ENCODE measurements around the gene CR1. TPM values are rescaled to one million over a fixed set of nuclear protein-coding genes. Genes with fewer than 3 reads are reported as not detected.
"Not testable (repeated sequence)": the region's sequence is repeated elsewhere in the genome, so short reads cannot be mapped to it uniquely, and the experiment has no call there.

The CR1 gene
- total and polyA plus RNA-seq, 3 donors from 2014 or later, result 0.47 to 3.1 (median 1.4) TPM

GRCh38 chr1:207493212-207493611, 2.7 kb upstream of the CR1 start:
- no peak for TF ChIP-seq CTCF (IDR thresholded peaks at IDR 0.05)
- no peak for TF ChIP-seq POLR2A (IDR thresholded peaks at IDR 0.05)
- Histone ChIP-seq H3K9me3 (no peaks in the 10 kb centered on the region), H3K4me1 (no peaks in the 10 kb centered on the region), H3K27ac (no peak overlapping the region), H3K36me3 (ENCODE audit: low read depth, missing control alignments) (no peaks in the 10 kb centered on the region), H3K4me3 (no peak overlapping the region), H3K27me3 (no peaks in the 10 kb centered on the region)
- WGBS, 2 donors, result 82 to 91% methylated on average over 3 of the region's 3 CpGs
- intact Hi-C loops (cut with DNase I; ENCODE audit: low total_unique reads), result no loop called here
- no peak for DNase-seq

- WGBS, 2 donors, result 88 to 95% methylated on average over 1 of the region's 1 CpG
- intact Hi-C loops (cut with DNase I; ENCODE audit: low total_unique reads), result no loop called here
- Histone ChIP-seq H3K27me3 (no peaks in the 10 kb centered on the region), H3K9me3 (no peaks in the 10 kb centered on the region), H3K36me3 (ENCODE audit: low read depth, missing control alignments) (no peaks in the 10 kb centered on the region), H3K4me3 (no peak overlapping the region), H3K27ac (no peak overlapping the region), H3K4me1 (no peaks in the 10 kb centered on the region)
- TF ChIP-seq POLR2A (IDR thresholded peaks at IDR 0.05) (no peak), CTCF (IDR thresholded peaks at IDR 0.05) (no peak)
- no peak for DNase-seq
Measured at GRCh38 chr1:207494171-207494570, 1.8 kb upstream of the CR1 start.

- intact Hi-C loops (cut with DNase I; ENCODE audit: low total_unique reads); DNase-seq; H3K4me1 ChIP-seq; H3K27ac ChIP-seq; H3K9me3 ChIP-seq; H3K36me3 ChIP-seq (ENCODE audit: low read depth, missing control alignments); H3K27me3 ChIP-seq: not testable (repeated sequence)
- H3K4me3 ChIP-seq, result peak overlapping the region in 1 of 2 donors; percentile 48
- 63% methylated on average over 8 of the region's 8 CpGs for WGBS, 2 donors
Measured at GRCh38 chr1:207495281-207495680, 676 bp upstream of the CR1 start.

GRCh38 chr1:207497941-207498340, 2.0 kb downstream of the CR1 start:
- TF ChIP-seq POLR2A (IDR thresholded peaks at IDR 0.05) (no peak), CTCF (IDR thresholded peaks at IDR 0.05) (no peak)
- H3K27ac ChIP-seq, result no peak overlapping the region
- no peak for DNase-seq
- no peaks in the 10 kb centered on the region for H3K9me3 ChIP-seq
- intact Hi-C loops (cut with DNase I; ENCODE audit: low total_unique reads), result no loop called here
- H3K4me1 ChIP-seq, result no peaks in the 10 kb centered on the region
- H3K27me3 ChIP-seq, result no peaks in the 10 kb centered on the region
- H3K4me3 ChIP-seq, result no peak overlapping the region
- 72% methylated on average over 5 of the region's 5 CpGs for WGBS, 2 donors
- H3K36me3 ChIP-seq (ENCODE audit: low read depth, missing control alignments), result no peaks in the 10 kb centered on the region

- no peaks in the 10 kb centered on the region for H3K36me3 ChIP-seq (ENCODE audit: low read depth, missing control alignments)
Measured at GRCh38 chr1:207499573-207499972, 3.6 kb downstream of the CR1 start.

More at GRCh38 chr1:207499573-207499972, 3.6 kb downstream of the CR1 start:
- intact Hi-C loops (cut with DNase I; ENCODE audit: low total_unique reads), result no loop called here
- WGBS, 2 donors, result 10 to 17% methylated on average over 4 of the region's 4 CpGs
- no peaks in the 10 kb centered on the region for H3K9me3 ChIP-seq
- TF ChIP-seq POLR2A (IDR thresholded peaks at IDR 0.05) (no peak), CTCF (IDR thresholded peaks at IDR 0.05) (peak; percentile 13 to 54 (median 50))
- H3K4me3 ChIP-seq, result no peak overlapping the region
- H3K27me3 ChIP-seq, result no peaks in the 10 kb centered on the region
- H3K4me1 ChIP-seq, result no peaks in the 10 kb centered on the region
- no peak overlapping the region for H3K27ac ChIP-seq
- peak; percentile 83 for DNase-seq

Data from testis (tissue), 3 donors.